Smooth muscle cell of bladder (primary cell): ENCODE data around the gene FGF10. TPM values are rescaled to one million over a fixed set of nuclear protein-coding genes. Genes with fewer than 3 reads are reported as not detected.

Experiments
- total RNA-seq: library from RNA; depleted of rRNA; stranded (reverse); fragments of >200 nt; gene quantifications from 2 replicates; pipeline ENCODE4 v1.2.3, GENCODE V29; 2014

The FGF10 gene
- 1.0 and 3.8 TPM in 2 replicates for total RNA-seq

GRCh38 chr5:44389090-44389822, at the start of gene FGF10:
Gene FGF10, minus strand, starts transcription at chr5:44389420. Its CDS starts 738 bp downstream, at chr5:44388682.

